Breast epithelium (tissue), 3 donors: ENCODE measurements around the gene ITGB3BP.

ENCODE experiments used
- CTCF ChIP-seq, 3 donors: fragments of 450-650 bp; IDR thresholded peaks; one replicate each; pipeline ENCODE4 v1.5.1; 2016 to 2017; ENCODE audit warnings: antibody characterized with exemption in 3 of 3, mild to moderate bottlenecking in 3 of 3, moderate library complexity in 3 of 3
- POLR2A ChIP-seq: fragments of 450-650 bp; IDR thresholded peaks from one replicate; pipeline ENCODE4 v1.6.1; 2016; ENCODE audit warnings: antibody characterized with exemption, mild to moderate bottlenecking, moderate library complexity
- POLR2AphosphoS5 ChIP-seq, 3 donors: sonication (generic); formaldehyde crosslinking; IDR thresholded peaks; one replicate each; pipeline ENCODE4 v1.6.1; 2017; ENCODE audit warnings: antibody characterized with exemption in 3 of 3

DNA sequence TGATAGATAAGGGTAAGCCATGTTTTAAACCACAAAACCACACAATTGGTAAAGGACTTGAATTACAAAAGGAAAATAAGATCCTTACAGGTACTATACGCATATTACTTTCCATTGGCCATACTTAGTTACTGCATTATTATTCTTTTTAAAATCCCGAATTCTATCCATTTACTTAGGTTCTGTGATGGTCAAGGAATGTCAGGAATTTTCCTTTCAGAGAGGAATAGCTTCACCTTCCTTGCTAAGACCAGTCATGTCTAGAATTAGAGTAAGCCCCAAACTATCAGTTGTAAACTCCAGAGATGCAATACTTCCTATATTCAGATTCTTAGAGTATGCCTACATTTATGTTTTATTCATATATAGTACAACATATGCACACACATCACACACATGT, 14.0 kb upstream of the ITGB3BP start:
- no peak for TF ChIP-seq CTCF (IDR thresholded peaks at IDR 0.05)
- TF ChIP-seq POLR2AphosphoS5 (IDR thresholded peaks at IDR 0.05) = no peak
- TF ChIP-seq POLR2A = no peak
